Ishikawa (cell line): ENCODE results near the gene SUOX.

ENCODE experiments used
- CEBPB ChIP-seq: IDR thresholded peaks from 2 replicates; pipeline ENCODE4 v1.6.1; 2012
- CREB1 ChIP-seq: IDR thresholded peaks from 2 replicates; pipeline ENCODE4 v1.6.1; 2012; ENCODE audit warnings: low read depth
- EGR1 ChIP-seq: IDR thresholded peaks from 2 replicates; pipeline ENCODE4 v1.6.1; 2012
- EP300 ChIP-seq: IDR thresholded peaks from 2 replicates; pipeline ENCODE4 v1.6.1; 2012; ENCODE audit warnings: borderline replicate concordance
- FOXM1 ChIP-seq: IDR thresholded peaks from 2 replicates; pipeline ENCODE4 v1.6.1; 2012; ENCODE audit warnings: low read depth, borderline replicate concordance
- MAX ChIP-seq: IDR thresholded peaks from 2 replicates; pipeline ENCODE4 v1.6.1; 2012
- NFIC ChIP-seq: IDR thresholded peaks from 2 replicates; pipeline ENCODE4 v1.6.1; 2012
- RAD21 ChIP-seq: IDR thresholded peaks from 2 replicates; pipeline ENCODE4 v1.6.1; 2012; ENCODE audit warnings: low read depth
- REST ChIP-seq: IDR thresholded peaks from 2 replicates; pipeline ENCODE4 v1.6.1; 2012; ENCODE audit warnings: low read depth, mild to moderate bottlenecking
- TAF1 ChIP-seq: IDR thresholded peaks from 2 replicates; pipeline ENCODE4 v1.6.1; 2012; ENCODE audit warnings: low read depth, mild to moderate bottlenecking
- TCF12 ChIP-seq: IDR thresholded peaks from 2 replicates; pipeline ENCODE4 v1.6.1; 2012; ENCODE audit warnings: low read depth
- TEAD4 ChIP-seq: IDR thresholded peaks from 2 replicates; pipeline ENCODE4 v1.6.1; 2012
- USF1 ChIP-seq: IDR thresholded peaks from 2 replicates; pipeline ENCODE4 v1.6.1; 2012
- YY1 ChIP-seq: IDR thresholded peaks from 2 replicates; pipeline ENCODE4 v1.6.1; 2012; ENCODE audit warnings: low read depth
- ZBTB7A ChIP-seq: IDR thresholded peaks from 2 replicates; pipeline ENCODE4 v1.6.1; 2012; ENCODE audit warnings: low read depth

The SUOX gene

GRCh38 chr12:55983232-55983842 lies 13.7 kb upstream of the SUOX start:
- no peak for TF ChIP-seq CEBPB
- TF ChIP-seq FOXM1: no peak
- TF ChIP-seq TCF12: no peak
- no peak for TF ChIP-seq ZBTB7A
- no peak for TF ChIP-seq YY1
- no peak for TF ChIP-seq MAX
- no peak for TF ChIP-seq RAD21
- TF ChIP-seq USF1: no peak
- TF ChIP-seq REST: no peak
- TF ChIP-seq NFIC: no peak
- TF ChIP-seq TEAD4: no peak

- TF ChIP-seq ZBTB7A (no peak), TAF1 (no peak), USF1 (no peak), CEBPB (no peak), REST (no peak), EP300 (no peak), TCF12 (no peak), EGR1 (no peak), MAX (no peak), FOXM1 (no peak), NFIC (no peak), YY1 (no peak)
Observed at GRCh38 chr12:55984861-55985260, 12.2 kb upstream of the SUOX start.

GRCh38 chr12:55985341-55985740 lies 11.7 kb upstream of the SUOX start:
- no peak for TF ChIP-seq ZBTB7A
- no peak for TF ChIP-seq YY1
- TF ChIP-seq MAX: no peak
- TF ChIP-seq RAD21: no peak
- TF ChIP-seq TCF12: no peak
- no peak for TF ChIP-seq EP300
- no peak for TF ChIP-seq FOXM1
- no peak for TF ChIP-seq EGR1
- no peak for TF ChIP-seq CEBPB
- TF ChIP-seq REST: no peak
- no peak for TF ChIP-seq TEAD4
- no peak for TF ChIP-seq CREB1
- no peak for TF ChIP-seq USF1
- TF ChIP-seq NFIC: no peak
- no peak for TF ChIP-seq TAF1

- TF ChIP-seq CEBPB (no peak), TEAD4 (no peak), NFIC (no peak), USF1 (no peak), REST (no peak), TCF12 (no peak), FOXM1 (no peak), EGR1 (no peak), TAF1 (no peak), MAX (no peak), ZBTB7A (no peak), EP300 (no peak), YY1 (no peak)
Observed at GRCh38 chr12:55991110-55991509, 6.0 kb upstream of the SUOX start.
